ENCODE measurements around the gene EP300. TPM values are rescaled to one million over a fixed set of nuclear protein-coding genes. Genes with fewer than 3 reads are reported as not detected.

The EP300 gene
- total and polyA plus RNA-seq, 2 donors from 2014 or later: 4.1 to 76.8 TPM

GRCh38 chr22:41075946-41076345 lies 16.4 kb upstream of the EP300 start:
- no peaks in the 10 kb centered on the region for H3K27me3 ChIP-seq (ENCODE audit: control insufficient read depth, insufficient read depth, low read length)
- H3K4me3 ChIP-seq (ENCODE audit: low read length in 3 of 3): no peak overlapping the region
- H3K4me1 ChIP-seq (ENCODE audit: control insufficient read depth in 2 of 3, insufficient read depth in 2 of 3, low read depth in 1 of 3, low read length in 3 of 3): no peaks in the 10 kb centered on the region
- intact Hi-C loops (cut with DNase I): no loop called here
- no peak overlapping the region for H3K9ac ChIP-seq (ENCODE audit: low read length in 3 of 3)
- H3K9me3 ChIP-seq (ENCODE audit: control insufficient read depth in 2 of 3, insufficient read depth in 1 of 3, low read length in 3 of 3): no peaks in the 10 kb centered on the region
- no peak overlapping the region for H3K27ac ChIP-seq (ENCODE audit: low read depth in 2 of 2, low read length in 2 of 2)
- TF ChIP-seq CTCF (IDR thresholded peaks at IDR 0.05; ENCODE audit: borderline replicate concordance, extremely low read depth, insufficient read depth): no peak
- no peak for DNase-seq
- FAIRE-seq: no peak
- no peaks in the 10 kb centered on the region for H3K36me3 ChIP-seq (ENCODE audit: control insufficient read depth in 2 of 3, insufficient read depth in 3 of 3, low read length in 3 of 3)

- Histone ChIP-seq H3K4me1 (ENCODE audit: control insufficient read depth in 2 of 3, insufficient read depth in 2 of 3, low read depth in 1 of 3, low read length in 3 of 3) (no peaks in the 10 kb centered on the region), H3K4me3 (ENCODE audit: low read length in 3 of 3) (no peak overlapping the region), H3K9ac (ENCODE audit: low read length in 3 of 3) (no peak overlapping the region), H3K27ac (ENCODE audit: low read depth in 2 of 2, low read length in 2 of 2) (no peak overlapping the region), H3K27me3 (ENCODE audit: control insufficient read depth, insufficient read depth, low read length) (no peaks in the 10 kb centered on the region), H3K36me3 (ENCODE audit: control insufficient read depth in 2 of 3, insufficient read depth in 3 of 3, low read length in 3 of 3) (no peaks in the 10 kb centered on the region), H3K9me3 (ENCODE audit: control insufficient read depth in 2 of 3, insufficient read depth in 1 of 3, low read length in 3 of 3) (no peaks in the 10 kb centered on the region)
- FAIRE-seq (no peak), DNase-seq (no peak)
- TF ChIP-seq CTCF (IDR thresholded peaks at IDR 0.05; ENCODE audit: borderline replicate concordance, extremely low read depth, insufficient read depth): no peak
- intact Hi-C loops (cut with DNase I): no loop called here
These were observed 15.5 kb upstream of the EP300 start for GRCh38 chr22:41076857-41077256.

GRCh38 chr22:41078931-41079330 lies 13.5 kb upstream of the EP300 start:
- no peak for TF ChIP-seq CTCF (IDR thresholded peaks at IDR 0.05; ENCODE audit: borderline replicate concordance, extremely low read depth, insufficient read depth)
- intact Hi-C loops (cut with DNase I): no loop called here
- Histone ChIP-seq H3K27me3 (ENCODE audit: control insufficient read depth, insufficient read depth, low read length) (no peaks in the 10 kb centered on the region), H3K4me3 (ENCODE audit: low read length in 3 of 3) (no peak overlapping the region), H3K9me3 (ENCODE audit: control insufficient read depth in 2 of 3, insufficient read depth in 1 of 3, low read length in 3 of 3) (no peaks in the 10 kb centered on the region), H3K36me3 (ENCODE audit: control insufficient read depth in 2 of 3, insufficient read depth in 3 of 3, low read length in 3 of 3) (no peaks in the 10 kb centered on the region), H3K4me1 (ENCODE audit: control insufficient read depth in 2 of 3, insufficient read depth in 2 of 3, low read depth in 1 of 3, low read length in 3 of 3) (no peaks in the 10 kb centered on the region), H3K27ac (ENCODE audit: low read depth in 2 of 2, low read length in 2 of 2) (no peak overlapping the region), H3K9ac (ENCODE audit: low read length in 3 of 3) (no peak overlapping the region)
- FAIRE-seq (no peak), DNase-seq (no peak)

GRCh38 chr22:41085842-41086241 lies 6.5 kb upstream of the EP300 start:
- no peak for TF ChIP-seq CTCF (IDR thresholded peaks at IDR 0.05; ENCODE audit: borderline replicate concordance, extremely low read depth, insufficient read depth)
- Histone ChIP-seq H3K9ac (ENCODE audit: low read length in 3 of 3) (no peak overlapping the region), H3K36me3 (ENCODE audit: control insufficient read depth in 2 of 3, insufficient read depth in 3 of 3, low read length in 3 of 3) (no peaks in the 10 kb centered on the region), H3K9me3 (ENCODE audit: control insufficient read depth in 2 of 3, insufficient read depth in 1 of 3, low read length in 3 of 3) (no peaks in the 10 kb centered on the region), H3K4me3 (ENCODE audit: low read length in 3 of 3) (no peak overlapping the region), H3K27me3 (ENCODE audit: control insufficient read depth, insufficient read depth, low read length) (no peaks in the 10 kb centered on the region), H3K4me1 (ENCODE audit: control insufficient read depth in 2 of 3, insufficient read depth in 2 of 3, low read depth in 1 of 3, low read length in 3 of 3) (no peaks in the 10 kb centered on the region), H3K27ac (ENCODE audit: low read depth in 2 of 2, low read length in 2 of 2) (no peak overlapping the region)
- FAIRE-seq (no peak), DNase-seq (no peak)
- intact Hi-C loops (cut with DNase I): no loop called here
